OCI-LY1 (cell line): ENCODE data around the gene NLRP14.

Experiments used
- EZH2 ChIP-seq: fragments of 200-600 bp; sonication (generic), shearing (Covaris generic); IDR thresholded peaks from 2 replicates; pipeline ENCODE4 v1.8.0; 2017; ENCODE audit warnings: borderline replicate concordance, mixed run types, mild to moderate bottlenecking, antibody characterized with exemption, low read length, moderate library complexity, mixed read lengths
- TF ChIP-seq, protein P1 (sequence below): fragments of 200-600 bp; sonication (generic), shearing (Covaris generic); IDR thresholded peaks from 2 replicates; pipeline ENCODE4 v1.5.1; 2017; ENCODE audit warnings: mild to moderate bottlenecking, antibody characterized with exemption, low read length, moderate library complexity, mixed read lengths

GRCh38 chr11:7060868-7061267, 40.6 kb downstream of the NLRP14 start:
- TF ChIP-seq, protein P1, sequence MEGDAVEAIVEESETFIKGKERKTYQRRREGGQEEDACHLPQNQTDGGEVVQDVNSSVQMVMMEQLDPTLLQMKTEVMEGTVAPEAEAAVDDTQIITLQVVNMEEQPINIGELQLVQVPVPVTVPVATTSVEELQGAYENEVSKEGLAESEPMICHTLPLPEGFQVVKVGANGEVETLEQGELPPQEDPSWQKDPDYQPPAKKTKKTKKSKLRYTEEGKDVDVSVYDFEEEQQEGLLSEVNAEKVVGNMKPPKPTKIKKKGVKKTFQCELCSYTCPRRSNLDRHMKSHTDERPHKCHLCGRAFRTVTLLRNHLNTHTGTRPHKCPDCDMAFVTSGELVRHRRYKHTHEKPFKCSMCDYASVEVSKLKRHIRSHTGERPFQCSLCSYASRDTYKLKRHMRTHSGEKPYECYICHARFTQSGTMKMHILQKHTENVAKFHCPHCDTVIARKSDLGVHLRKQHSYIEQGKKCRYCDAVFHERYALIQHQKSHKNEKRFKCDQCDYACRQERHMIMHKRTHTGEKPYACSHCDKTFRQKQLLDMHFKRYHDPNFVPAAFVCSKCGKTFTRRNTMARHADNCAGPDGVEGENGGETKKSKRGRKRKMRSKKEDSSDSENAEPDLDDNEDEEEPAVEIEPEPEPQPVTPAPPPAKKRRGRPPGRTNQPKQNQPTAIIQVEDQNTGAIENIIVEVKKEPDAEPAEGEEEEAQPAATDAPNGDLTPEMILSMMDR: no peak
- TF ChIP-seq EZH2: no peak
